HK-2 (cell line): ENCODE measurements around the gene STAT4.
A peak's percentile ranks its signal among the peaks of the same experiment; 100 is the strongest.

Experiments
- DNase-seq: peaks from one replicate; pipeline ENCODE4 v3.0.0-alpha.2; 2018; ENCODE audit not compliant: unreplicated experiment

The STAT4 gene

DNA sequence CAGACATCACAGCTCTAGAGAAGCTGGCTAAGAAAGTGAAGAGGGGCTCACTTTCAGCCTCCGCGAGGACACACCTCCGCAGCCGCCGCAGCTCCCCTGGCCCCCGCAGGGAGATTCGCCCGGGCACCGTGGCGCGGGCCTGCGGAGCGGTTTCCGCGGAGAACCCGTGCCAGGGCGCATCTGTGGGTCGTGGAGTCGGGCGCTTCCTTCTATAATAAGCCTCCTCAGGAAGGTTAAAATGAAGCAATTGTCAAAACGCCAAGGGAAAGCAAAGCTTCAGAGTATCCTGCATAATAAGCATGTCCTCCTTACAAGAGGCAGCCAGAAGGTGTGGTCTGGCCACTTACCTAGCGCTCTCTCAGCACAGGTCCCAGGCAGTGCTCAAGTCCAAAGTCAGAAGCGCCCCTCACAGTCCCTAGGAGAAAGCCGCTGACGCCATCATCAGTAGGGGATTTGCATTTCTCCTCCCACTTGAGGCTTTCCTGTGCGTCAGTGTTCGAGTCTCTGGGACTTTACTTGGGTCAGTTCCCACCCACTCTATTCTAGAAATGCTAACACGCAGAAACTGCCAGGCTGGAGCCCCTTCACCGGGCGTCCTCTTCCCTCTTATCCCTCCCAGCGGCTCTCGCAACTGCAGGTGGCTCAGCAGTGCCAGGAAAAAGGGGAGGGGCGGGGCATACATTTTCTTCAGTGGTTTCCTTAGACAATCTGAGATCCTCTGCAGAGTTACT is at the start of gene STAT4:
Gene STAT4 (minus strand): TSS at position 395 of the 731 bp plus-strand sequence. CDS start 2,791 bp downstream, outside the sequence.
- DNase-seq, result peak; percentile 69

- DNase-seq, result no peak
Measured at GRCh38 chr2:191199929-191200512, 49.2 kb upstream of the STAT4 start.

DNA sequence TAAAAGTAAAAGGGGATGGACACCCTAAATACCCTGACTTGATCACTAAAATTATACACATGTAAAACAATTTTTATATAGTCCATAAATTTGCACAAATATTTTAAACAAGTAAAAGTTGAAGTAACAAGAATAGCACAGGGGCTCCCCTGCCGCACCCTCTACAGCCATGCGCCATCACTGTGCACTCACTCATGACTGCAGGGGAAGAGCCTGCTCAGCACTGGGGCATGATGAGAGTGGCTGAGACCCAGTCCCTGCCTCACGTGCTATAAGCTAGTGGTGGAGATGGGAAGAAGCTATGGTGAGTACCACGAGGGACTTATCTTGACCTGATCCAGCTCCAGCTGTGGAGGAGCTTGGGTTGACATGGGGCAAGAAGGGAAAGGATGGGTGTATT is 47.5 kb upstream of the STAT4 start:
- no peak for DNase-seq

GRCh38 chr2:191197096-191197495 is 46.3 kb upstream of the STAT4 start:
- DNase-seq, result no peak

DNA sequence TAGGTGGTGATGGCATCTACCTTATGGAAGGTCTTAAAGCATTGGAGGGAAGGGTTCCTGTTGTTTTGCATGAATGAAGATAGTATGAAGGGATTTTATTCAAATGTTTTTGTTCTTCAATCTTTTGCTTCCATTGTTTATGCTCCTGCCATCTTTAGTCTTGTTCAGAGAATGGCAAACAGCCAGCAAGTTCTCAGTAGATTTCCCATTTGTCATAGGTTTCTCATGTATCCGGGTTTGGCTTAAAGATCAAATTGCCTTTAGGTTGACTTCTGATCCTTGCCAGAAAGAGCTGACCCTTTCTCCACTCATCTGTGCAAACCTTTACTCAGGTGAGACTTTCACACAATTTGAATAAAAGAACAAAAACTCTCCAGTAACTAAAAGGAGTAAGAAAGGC is 44.2 kb upstream of the STAT4 start:
- DNase-seq, result no peak

GRCh38 chr2:191190861-191191552 is 40.2 kb upstream of the STAT4 start:
- no peak for DNase-seq

- DNase-seq, result no peak
Measured at GRCh38 chr2:191190435-191190834, 39.6 kb upstream of the STAT4 start.

GRCh38 chr2:191189112-191189635 is 38.4 kb upstream of the STAT4 start:
- DNase-seq, result no peak

- DNase-seq, result no peak
Measured at GRCh38 chr2:191188550-191189093, 37.8 kb upstream of the STAT4 start.

DNA sequence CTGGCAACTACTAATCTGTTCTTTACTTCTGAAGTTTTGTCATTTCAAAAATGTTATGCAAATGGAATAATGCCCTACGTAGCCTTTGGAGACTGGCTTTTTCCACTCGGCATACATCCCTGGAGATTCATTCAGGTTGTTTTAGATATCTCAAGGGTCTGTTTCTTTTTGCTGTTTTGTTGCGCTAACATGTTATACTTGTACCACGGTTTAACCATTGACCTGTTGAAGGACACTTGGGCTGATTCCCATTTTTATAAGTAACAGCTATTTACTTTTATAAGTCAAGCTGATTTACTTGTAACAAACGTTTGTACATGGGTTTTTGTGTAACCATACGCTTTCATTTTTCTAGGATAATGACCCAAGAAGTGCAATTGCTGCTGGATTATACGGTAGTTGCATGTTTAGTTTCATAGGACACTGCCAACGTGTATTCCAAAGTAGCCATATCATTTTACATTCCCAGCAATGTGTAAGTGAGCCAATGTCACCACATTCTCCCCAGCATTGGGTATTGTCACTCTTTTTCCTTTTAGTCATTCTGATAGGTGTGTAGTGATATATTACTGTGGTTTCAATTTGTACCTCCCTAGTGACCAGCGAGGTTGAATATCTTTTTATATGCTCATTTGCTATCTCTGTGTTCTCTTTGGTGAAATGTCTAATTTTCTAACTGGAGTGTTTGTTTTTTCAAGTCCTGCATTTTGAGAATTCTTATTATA is 36.5 kb upstream of the STAT4 start:
- no peak for DNase-seq

DNA sequence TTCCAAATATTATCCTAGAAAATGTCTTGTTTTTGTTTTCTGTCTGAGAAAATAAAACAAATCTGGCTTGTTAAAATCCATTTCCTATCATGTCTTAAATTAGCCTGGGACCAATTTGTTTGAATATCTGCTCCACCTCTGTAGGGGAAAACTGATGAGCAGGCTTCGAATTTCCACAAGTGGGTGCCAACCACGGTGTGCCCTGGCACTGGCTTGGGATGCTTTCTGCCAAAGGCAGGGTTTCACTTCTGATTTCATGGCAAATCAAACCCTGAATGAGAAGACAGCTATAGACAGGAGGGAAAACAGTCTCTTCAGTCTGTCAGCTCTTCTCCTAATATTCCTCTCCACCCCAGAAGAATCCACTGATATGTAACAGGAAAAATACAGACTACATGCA is 33.7 kb upstream of the STAT4 start:
- no peak for DNase-seq

GRCh38 chr2:191183516-191183915 is 32.7 kb upstream of the STAT4 start:
- DNase-seq, result no peak

- no peak for DNase-seq
Measured at GRCh38 chr2:191183081-191183480, 32.3 kb upstream of the STAT4 start.

DNA sequence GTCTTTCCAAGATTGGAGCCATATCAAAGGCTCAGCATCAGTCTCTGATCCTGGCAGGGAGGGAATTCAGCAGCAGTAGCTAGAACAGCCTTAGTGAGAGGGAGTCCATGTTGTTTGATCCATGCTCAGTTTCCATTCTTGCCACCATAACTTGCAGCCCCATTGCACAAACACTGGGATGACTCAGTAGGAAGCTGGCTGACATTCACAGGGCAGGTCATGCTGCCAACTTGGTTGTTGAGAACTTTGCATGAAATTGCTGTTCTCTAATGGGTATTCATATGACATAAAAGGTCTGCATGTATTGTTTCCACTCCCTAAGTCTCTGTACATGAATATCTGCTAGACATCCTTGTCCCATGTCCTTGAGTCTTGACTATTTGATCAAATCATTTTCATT is 29.9 kb upstream of the STAT4 start:
- DNase-seq, result no peak

- no peak for DNase-seq
Measured at GRCh38 chr2:191180276-191180675, 29.5 kb upstream of the STAT4 start.

- DNase-seq, result peak; percentile 77
Measured at GRCh38 chr2:191178806-191179514, 28.2 kb upstream of the STAT4 start.

DNA sequence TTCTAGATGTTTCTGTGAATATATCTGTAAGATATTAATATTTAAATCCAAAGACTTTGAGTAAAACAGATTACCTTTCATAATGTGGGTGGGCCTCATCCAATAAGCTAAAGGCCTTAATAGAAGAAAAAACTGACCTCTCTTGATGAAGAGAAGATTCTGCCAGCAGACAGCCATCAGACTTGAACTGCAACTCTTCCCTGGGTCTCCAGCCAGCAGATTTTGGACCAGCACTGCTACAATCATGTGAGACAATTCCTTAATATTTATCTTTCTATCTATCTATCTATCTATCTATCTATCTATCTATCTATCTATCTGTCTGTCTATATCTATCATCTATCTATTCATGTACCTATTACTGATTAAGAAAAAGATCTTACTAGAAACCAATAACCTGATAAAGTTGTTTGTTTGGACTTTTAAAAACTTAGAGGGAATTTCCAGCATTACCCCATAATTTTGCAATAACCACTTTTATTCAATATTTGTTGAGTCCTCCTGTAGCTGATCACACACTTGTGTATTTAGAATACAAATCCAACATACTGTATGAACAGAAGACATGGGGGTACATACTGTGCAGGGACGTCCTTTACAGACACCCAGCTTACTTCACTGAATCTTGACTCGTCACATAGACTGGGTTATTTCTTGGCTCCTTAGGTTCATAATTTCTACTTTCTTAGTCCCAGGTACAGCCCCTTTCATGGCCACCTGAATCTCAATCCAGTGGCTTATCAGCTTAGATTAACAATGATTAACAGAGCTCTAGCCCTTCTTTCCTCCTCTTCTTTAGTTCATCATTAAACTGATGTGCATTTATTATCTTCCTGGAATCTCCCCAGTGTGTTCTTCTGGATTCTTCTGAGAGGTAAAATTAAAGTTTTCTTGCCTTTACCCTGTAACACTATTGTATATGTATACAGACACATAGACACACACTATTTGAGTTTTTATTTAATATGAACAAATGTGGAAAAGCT is 27.2 kb upstream of the STAT4 start:
- DNase-seq, result no peak

DNA sequence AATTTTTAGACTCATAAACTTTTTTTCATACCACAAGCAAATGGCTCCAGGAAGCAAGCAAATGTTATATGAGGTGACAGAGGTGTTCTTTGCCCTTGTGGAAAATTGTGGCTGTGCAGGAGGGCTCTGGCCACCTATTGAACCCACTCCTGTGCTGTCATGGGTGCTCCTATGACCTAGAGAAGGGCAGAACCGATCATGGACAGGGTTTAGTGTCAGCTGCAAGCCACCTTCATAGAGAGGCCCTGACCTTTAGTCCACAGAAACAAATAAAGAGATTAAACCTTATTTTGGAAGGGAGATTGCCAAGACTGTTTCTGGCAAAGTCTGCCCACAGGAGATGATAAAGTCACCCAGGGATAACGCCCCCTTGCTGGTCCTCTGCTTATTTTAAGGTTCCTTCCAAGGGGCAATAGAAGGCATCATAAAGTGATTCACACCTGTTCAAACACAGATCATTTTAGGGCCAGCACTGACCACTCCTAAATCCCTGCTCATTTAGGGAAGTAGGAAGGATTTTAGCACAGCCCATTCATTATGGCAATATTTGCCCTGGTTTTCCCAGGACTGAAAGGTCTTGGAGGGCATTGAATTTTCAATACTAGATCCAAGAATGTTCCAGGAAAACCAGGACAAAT is 26.1 kb upstream of the STAT4 start:
- no peak for DNase-seq

DNA sequence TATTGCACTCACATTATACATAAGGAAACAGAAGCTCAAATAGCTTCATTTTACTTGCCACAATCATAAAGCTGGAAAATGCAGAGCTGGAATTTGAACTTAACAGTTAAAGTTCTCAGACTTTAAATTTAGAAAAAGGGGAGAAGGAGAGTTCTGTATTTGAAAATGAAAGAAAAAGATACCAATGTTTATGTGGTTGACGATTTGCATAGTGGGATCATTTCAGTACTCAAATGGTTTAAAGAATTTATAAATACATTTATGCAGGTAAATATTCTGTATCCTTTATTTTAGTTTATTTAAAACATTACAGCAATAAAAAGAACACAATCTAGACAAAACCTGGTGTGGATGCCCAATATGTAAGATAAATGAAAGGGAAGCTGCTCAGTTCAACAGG is 25.5 kb upstream of the STAT4 start:
- DNase-seq, result no peak

DNA sequence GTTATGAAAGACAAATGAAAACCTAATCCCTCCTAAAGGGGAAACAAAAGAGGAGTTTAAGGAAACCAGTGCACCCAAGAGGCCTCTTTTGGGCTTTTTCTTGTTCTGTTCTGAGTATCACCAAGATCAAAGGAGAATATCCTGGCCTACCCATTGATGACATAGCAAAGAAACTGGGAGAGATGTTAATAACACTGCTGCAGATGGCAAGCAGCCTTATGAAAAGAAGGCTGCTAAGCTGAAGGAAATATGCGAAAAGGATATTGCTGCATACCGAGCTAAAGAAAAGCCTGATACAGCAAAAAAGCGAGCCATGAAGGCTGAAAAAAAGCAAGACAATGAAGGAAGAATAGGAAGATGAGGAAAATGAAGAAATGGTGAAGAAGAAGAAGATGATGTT is 23.6 kb upstream of the STAT4 start:
- DNase-seq, result no peak
